Measurements from ENCODE around the gene SPATA18.
"Not testable (repeated sequence)": the region's sequence is repeated elsewhere in the genome, so short reads cannot be mapped to it uniquely, and the experiment has no call there.

The SPATA18 gene

DNA sequence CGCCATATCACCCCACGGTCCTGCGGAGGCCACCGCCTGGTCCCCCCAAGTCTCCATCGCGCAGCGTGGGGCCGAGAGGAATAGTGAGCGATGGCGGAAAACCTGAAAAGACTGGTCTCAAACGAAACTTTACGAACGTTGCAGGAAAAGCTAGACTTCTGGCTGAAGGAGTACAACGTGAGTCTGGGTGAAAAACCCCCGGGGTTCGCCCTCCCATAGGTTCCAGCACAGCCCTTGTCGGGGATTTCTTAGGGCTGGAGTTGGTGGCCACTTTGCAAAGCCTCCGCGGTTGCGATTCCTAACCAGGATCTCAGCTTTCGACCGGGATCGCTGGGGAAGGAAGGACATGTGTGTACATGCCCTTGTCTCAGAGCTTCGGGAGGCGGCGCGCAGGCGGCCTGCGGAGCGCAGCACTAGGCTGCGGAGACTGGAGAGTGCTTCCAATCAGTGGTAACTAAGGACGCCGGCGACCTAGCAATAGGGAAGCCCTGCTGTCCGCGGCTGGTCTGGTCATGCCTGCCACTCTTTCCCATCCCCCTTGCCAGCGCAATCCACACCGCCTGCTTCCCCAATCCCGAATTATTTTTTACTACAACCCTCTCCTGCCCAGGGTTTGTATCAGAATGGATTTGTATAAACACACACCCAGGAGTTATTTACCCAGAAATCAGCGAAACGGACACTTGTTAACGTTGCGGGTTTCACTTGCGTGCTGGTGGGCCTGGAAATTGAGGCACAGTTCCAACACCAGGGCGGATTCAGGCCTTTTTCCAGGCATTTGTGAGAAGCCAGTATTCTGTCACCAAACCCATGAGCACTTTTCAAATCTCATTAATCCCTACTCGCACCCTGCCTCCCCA is 741 bp downstream of the SPATA18 start:
- in situ Hi-C loops (cut with MboI; ENCODE audit: low sequenced_read_pairs) = no loop called here

DNA sequence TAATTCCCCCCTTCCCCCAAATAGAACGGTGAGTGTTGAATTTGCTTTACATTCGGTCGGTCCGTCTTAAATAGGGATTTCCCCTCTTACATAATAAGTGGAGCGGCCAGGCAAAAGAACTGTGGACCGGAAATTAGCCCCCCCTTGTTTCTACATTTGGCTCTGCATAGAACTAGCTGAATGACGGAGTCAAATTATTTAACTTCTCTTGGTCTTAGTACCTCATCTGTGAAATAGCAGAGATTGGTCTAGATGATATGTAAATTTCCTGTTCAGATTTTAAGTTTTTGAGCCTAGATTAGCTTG is 1.3 kb downstream of the SPATA18 start:
- in situ Hi-C loops (cut with MboI; ENCODE audit: low sequenced_read_pairs) = no loop called here

DNA sequence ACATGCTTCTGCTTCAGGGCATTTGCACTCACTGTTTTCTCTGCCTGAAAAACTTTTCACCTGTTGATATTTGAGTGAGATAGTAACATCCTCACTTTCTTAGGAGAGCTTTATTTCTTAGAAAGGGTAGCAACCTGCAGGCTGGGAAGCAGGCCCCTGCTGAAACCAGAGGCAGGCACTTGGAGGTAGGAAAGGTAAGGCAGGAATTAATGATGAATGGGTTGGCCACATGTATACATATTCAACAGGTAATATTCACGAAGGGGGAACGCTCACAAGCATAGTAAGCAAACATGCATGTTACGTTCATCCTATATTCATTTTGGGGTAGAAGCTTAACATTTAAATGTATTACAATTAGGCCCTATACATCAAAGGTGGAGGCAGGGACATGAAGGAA is 3.1 kb downstream of the SPATA18 start:
- in situ Hi-C loops (cut with MboI; ENCODE audit: low sequenced_read_pairs) = no loop called here

DNA sequence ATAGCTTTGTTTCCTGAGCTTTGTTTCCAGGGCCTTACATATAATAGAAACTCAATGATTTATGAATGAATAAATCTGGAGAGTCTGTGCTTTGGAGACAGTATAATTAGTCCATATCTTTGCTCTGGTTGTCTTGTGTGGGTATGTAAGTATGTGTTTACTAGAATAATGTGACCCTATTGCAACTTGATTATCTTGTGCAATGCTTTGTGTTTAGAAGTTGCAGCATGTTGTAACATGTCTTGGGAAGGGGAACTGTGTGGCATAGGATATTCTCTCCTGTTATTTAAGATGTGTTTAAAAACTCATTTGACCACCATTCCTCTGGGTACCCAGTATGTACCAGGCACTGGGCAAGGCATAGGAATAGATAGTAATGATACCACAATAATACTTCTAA is 6.1 kb downstream of the SPATA18 start:
- in situ Hi-C loops (cut with MboI; ENCODE audit: low sequenced_read_pairs) = no loop called here

DNA sequence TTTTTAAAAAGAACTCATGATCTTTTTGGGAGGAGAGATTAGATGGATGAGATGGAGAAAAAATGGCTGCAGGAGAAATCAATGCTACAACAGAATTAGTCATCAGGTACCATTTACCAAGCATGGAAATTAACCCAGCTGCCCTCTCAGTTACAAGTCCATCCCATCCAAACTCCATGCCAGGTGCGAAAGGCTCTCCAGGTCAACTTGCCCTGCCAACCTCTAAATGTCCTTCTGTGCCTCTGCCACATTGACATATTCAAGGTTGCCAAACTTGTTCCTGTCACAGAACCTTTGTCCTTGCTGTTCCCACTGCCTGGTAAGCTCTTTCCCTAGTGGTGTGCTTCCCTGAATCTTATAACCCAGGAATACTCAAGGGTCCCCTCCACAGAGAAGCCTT is 7.2 kb downstream of the SPATA18 start:
- in situ Hi-C loops (cut with MboI; ENCODE audit: low sequenced_read_pairs) = no loop called here

DNA sequence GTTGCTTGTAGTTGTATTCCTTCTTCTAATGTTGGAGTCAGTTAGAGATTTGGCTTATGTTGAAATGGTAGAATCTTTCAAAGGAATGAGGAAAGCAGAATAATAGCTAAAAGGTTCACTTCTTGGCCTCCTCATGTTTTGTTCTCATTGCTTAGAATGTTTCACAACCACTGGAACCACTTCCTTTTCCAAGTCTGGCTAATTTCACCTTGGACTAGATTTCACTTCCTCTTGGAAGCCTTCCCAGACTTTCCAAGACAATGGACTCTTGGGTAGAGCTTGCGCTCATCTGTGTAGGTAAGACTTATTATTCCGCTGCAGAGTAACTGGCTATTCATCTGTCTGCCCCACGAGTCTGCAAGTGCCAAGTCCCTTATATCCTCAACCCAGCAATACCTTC is 8.3 kb downstream of the SPATA18 start:
- in situ Hi-C loops (cut with MboI; ENCODE audit: low sequenced_read_pairs) = no loop called here

DNA sequence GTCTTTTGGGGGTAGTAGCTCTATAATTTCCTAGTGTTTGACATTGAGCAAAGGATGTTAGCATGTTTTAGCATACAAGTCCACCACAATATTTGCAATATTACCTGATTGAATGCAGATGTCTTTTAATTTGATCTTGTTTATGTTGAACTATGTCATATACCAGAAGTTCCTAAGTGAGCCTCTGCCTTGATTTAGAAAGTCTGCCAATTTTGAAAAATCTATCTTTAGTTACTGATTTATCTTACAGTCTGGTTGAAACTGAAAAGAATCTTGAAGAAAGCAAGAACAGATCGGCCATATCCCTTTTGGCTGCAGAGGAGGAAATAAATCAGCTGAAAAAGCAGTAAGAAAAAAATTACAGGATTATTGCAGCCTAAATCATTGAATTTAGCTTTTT is 18.5 kb downstream of the SPATA18 start:
- in situ Hi-C loops (cut with MboI; ENCODE audit: low sequenced_read_pairs) = no loop called here

DNA sequence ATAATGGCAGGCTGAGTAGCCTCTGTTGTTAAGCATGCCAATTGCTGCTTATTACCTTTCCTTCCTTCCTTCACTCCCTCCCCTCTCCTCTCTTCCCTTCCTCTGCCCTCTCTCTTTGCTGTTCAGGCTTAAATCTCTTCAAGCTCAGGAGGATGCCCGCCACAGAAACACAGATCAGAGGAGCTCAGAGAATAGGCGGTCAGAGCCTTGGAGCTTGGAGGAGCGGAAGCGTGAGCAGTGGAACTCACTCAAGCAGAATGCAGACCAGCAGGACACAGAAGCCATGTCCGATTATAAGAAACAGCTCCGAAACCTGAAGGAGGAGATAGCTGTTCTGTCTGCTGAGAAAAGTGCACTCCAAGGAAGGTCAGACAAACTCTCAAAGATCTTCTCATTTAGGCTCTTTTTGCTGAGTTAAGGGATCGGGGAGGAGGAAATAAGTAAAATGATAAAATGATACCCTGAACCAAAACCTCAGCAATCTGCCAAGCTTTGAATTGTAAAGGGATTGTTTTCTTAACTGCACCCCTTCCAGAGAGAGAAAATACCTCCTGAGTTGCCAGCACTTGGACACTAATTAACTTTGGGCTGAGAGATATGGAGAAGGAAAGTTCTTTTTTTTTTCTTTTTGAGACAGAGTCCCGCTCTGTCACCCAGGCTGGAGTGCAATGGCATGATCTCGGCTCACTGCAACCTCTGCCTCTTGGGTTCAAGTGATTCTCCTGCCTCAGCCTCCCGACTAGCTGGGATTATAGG is 20.9 kb downstream of the SPATA18 start:
- in situ Hi-C loops (cut with MboI; ENCODE audit: low sequenced_read_pairs) = no loop called here

DNA sequence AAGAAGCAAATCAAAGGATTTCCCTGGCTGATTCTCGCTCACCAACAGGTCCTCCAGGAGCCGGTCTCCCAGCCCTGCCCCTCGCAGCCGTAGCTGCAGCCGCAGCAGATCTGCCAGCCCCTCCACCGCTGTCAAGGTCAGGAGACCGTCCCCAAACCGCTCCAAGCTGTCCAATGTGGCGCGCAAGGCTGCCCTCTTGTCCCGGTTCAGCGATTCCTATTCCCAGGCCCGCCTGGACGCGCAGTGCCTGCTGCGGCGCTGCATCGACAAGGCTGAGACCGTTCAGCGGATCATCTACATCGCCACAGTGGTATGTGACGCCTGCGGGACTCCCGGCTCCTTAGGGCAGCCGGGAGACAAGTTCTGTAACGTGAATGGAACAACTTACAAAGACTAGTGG is 25.6 kb downstream of the SPATA18 start:
- in situ Hi-C loops (cut with MboI; ENCODE audit: low sequenced_read_pairs) = no loop called here

DNA sequence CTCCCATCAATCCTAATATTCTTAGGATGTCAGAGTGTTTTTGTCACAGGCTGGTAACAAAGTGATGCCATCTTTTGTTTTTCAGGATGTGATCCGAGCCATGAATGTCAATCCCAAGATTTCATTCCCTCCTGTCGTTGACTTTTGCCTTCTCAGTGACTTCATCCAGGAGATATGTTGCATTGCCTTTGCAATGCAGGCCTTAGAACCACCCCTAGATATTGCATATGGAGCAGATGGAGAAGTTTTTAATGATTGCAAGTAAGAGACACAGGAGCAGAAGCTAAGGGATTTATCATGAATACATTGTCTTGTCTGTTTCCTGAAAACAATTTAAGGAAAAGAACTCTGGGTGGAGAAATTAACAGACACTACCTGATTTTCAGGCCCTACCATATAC is 28.6 kb downstream of the SPATA18 start:
- in situ Hi-C loops (cut with MboI; ENCODE audit: low sequenced_read_pairs) = no loop called here

DNA sequence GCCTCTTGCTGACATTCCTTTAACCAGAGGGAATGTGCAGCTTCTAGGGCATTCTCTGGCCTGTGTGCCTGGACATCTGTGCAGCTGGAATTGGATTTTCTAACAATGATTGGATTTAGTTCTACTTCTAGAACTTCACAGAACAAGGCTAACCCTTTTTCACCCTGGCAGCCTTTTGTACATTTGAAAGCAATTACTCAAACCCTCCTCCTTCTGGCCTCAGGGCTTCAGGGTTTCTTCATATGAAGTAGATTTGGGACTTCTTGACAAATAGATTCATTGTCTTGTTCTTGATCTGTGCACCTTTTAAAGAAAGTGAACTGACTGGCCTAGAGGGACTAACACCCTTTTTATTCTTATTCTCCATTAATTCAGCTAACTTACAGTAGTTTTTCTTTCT is 30.1 kb downstream of the SPATA18 start:
- in situ Hi-C loops (cut with MboI; ENCODE audit: low sequenced_read_pairs) = no loop called here

DNA sequence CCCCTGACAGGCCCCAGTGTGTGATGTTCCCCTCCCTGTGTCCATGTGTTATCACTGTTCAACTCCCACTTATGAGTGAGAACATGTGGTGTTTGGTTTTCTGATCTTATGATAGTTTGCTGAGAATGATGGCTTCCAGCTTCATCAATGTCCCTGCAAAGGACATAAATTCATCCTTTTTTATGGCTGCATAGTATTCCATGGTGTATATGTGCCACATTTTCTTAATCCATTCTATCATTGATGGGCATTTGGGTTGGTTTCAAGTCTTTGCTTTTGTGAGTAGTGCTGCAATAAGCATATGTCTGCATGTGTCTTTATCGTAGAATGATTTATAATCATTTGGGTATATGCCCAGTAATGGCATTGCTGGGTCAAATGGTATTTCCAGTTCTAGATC is 35.3 kb downstream of the SPATA18 start:
- in situ Hi-C loops (cut with MboI; ENCODE audit: low sequenced_read_pairs) = not testable (repeated sequence)

DNA sequence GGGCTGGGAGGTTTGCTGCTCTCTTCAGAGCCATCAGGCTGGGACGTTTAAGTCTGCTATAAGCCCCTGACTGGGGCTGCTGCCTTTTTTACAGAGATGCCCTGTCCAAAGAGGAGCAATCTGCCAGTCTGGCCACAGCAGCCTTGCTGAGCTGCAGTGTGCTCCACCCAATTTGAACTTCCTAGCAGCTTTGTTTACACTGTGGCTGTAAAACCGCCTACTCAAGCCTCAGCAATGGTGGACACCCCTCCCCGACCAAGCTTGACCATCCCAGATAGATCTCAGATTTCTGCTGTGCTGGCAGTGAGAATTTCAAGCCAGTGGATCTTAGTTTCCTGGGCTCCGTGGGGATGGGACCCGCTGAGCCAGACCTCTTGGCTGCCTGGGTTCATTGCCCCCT is 40.7 kb downstream of the SPATA18 start:
- in situ Hi-C loops (cut with MboI; ENCODE audit: low sequenced_read_pairs) = no loop called here

DNA sequence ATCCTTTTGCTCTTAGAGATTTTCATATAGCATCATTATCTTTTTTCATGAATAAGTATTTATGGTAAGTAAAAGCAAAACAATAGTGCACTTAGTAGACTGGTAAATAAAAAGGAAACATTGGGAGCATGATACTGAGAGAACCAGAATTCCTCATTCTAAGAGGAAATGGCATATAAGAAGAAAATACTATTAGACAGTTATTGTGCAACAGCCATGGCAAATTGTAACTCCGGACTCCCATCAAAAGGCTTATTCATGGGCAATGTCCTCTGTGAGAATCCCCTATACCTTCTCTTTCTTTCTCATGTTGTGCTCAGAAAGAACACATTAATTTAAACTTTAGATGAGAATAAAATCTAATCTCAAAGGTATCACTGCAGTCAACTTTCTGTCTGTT is 42.4 kb downstream of the SPATA18 start:
- in situ Hi-C loops (cut with MboI; ENCODE audit: low sequenced_read_pairs) = no loop called here

DNA sequence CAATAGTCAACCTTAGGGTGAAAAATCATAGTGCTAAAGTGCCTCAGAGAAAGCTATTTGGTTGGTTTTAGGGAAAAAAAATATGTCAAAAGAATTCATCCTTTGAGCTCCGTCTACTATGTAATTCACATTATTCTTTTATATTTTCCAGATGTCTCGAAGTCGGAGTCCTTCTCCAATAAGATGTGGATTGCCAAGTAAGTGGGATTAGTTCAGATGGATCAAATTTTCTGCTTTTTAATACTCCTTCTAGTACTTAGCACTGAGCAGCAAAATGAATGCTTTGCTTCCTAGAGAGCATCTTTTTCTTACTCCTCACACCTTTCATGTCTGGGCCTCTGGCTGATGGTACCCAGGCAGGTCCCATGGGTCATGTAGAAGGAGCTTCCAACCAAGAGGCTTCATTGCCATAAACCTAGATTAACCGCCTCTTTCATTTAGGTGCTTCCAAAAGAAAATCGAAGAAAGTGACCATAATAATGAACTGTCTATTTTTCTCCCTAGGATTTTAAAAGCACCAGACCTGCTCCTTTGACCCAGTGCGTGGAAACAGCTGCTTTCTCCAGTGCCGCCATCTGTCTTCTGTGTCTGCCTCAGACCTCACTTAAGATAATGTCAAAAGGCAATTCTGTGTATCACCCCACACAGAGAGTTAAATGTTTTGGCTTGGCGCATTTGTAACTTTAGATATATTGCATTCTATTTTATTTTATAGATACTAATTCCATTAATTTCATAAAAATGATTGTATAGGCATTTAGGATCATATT is 43.5 kb downstream of the SPATA18 start:
- in situ Hi-C loops (cut with MboI; ENCODE audit: low sequenced_read_pairs) = no loop called here

DNA sequence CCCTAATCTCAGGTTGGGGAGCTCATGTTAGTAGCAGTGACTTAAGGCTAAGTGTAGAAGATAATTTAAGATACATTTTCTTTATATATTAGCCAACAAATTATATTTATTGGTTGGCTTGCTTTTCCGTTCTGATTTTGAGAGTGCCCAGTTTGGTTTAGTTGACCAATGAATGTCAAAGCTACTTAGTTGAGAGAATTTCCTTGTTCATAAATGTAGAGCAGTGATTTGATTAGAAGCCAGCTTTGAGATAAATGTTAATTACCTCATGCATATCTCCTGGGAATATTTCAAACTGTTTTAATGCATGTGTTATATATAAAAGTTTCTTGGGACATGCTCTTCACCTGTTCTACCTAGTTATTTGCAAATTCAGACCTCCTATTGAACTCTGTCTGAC is 44.3 kb downstream of the SPATA18 start:
- in situ Hi-C loops (cut with MboI; ENCODE audit: low sequenced_read_pairs) = no loop called here

DNA sequence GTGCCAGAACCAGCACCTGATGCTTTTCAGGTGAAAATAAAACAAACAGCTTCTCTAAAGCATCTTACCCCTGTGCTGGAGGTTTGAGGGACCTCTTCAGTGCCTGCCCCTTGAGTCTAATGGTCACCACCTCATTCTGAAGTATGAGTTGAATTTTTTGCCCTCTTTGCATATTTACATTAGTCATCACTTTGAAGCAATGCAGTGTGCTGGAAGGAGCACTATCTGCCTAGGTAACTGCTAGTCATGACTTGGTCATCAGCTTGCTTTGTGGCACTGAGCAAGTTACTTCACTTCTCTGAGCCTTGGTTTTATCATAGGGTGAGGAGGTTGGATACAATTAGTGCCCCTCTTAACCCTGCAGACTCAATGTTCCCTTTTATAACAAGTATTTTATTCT is 44.9 kb downstream of the SPATA18 start:
- in situ Hi-C loops (cut with MboI; ENCODE audit: low sequenced_read_pairs) = no loop called here

DNA sequence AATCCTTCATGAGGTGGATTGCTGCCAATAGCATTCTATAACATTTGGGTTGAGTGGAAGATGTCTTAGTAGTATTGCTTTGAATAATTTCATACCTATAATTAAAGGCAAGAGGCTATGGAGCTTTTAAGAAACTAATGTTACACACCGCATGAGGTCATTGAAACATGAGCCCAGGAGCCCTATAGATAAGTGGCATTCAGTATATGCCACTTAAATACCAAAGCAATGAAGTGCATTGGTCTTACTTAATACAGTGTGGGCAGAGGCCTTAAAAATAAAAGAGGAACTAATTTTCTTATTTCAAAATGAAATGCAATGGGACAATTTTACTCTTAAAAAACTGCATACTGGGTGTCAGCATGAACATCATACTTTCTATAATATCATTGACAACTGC is 47.5 kb downstream of the SPATA18 start:
- in situ Hi-C loops (cut with MboI; ENCODE audit: low sequenced_read_pairs) = no loop called here

DNA sequence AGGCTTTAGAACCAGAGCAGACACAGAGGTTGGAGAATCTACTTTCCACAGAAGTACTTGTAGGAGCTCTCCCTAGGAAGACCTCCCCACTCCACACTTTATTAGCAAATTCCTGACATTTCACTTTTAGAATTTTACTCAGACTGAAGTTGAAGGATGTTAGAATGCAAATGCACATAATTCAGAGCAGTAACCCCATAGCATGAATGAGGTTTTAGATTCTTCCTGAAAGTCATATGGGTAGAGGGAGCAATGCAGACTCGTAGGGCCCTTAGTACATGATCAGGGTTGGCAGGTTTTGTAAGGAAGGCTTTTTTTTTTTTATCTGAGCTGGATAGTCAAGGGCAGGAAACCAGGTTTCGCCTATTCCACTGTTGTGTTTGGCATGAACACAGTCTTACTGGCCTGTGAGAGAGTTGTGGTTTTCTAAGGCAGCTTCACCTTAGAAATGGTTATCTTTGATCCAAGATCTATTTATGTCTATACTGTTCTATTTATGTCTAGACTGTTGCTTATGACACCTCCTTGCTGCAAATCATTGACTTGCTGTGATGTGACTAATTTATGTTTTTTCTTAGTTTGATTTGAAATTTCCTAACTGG is 48.9 kb downstream of the SPATA18 start:
- in situ Hi-C loops (cut with MboI; ENCODE audit: low sequenced_read_pairs) = no loop called here

DNA sequence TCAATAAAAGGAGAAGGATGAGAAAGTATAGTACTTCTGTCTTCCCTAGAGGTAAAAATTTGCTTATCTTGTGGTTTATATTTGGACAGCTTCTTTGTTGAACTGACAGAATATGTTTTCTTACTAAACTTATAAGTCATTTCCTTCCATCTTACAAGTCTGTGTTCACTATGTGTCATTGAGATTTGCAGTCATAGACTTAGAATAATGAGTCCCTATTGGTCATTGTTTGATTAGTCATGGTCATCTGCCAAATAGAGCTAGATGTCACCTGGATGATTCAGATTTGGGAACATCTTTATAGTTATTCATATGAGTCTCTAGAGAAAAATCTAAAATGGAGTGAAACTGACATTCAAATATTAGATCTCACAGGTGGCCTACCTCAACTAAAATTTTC is 51.5 kb downstream of the SPATA18 start:
- in situ Hi-C loops (cut with MboI; ENCODE audit: low sequenced_read_pairs) = no loop called here

DNA sequence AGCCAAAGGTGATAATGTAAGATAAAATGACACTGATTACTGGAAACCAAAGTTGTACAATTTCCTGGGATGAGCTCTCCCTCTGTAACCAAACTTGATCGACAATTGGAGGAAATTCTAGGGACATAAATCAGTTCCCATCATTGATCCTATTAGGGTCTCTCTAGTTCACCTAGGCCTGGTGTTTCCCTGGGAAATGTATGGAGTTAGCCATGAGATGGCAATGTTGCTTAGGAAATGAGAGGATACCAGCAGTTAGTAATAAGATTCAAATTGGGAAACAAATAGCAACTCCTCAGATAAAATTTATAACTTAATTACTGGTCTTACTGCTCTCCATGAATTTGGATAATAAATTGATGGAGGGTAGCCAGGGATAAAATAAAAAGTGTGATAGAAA is 52.2 kb downstream of the SPATA18 start:
- in situ Hi-C loops (cut with MboI; ENCODE audit: low sequenced_read_pairs) = no loop called here

Data from HL-60/S4 treated with phorbol 12-myristate 13-acetate at 8.2 ng/mL for 4 days and 3 days (cell line).